Adrenal gland (tissue), 5 donors: ENCODE measurements around the gene RCOR1.

Source experiments
- POLR2A ChIP-seq, 2 donors: fragments of 450-650 bp; IDR thresholded peaks; one replicate each; pipeline ENCODE4 v1.6.1; 2017; ENCODE audit warnings: antibody characterized with exemption in 2 of 2, mild to moderate bottlenecking in 2 of 2, moderate library complexity in 1 of 2
- TF ChIP-seq, protein P1 (sequence below), 6 experiments: fragments of 450-650 bp in 4 of 6; fragments of 200-600 bp in 2 of 6; sonication (generic) in 1 of 6; IDR thresholded peaks; 1 replicate in 5 of 6; 2 replicates in 1 of 6; pipeline versions ENCODE4 v1.5.1 to v1.8.0; 2016 to 2021; ENCODE audit warnings: antibody characterized with exemption in 6 of 6, mild to moderate bottlenecking in 2 of 6, moderate library complexity in 1 of 6
- donor health status: DM: no; HTN: no; CAD: no.

DNA sequence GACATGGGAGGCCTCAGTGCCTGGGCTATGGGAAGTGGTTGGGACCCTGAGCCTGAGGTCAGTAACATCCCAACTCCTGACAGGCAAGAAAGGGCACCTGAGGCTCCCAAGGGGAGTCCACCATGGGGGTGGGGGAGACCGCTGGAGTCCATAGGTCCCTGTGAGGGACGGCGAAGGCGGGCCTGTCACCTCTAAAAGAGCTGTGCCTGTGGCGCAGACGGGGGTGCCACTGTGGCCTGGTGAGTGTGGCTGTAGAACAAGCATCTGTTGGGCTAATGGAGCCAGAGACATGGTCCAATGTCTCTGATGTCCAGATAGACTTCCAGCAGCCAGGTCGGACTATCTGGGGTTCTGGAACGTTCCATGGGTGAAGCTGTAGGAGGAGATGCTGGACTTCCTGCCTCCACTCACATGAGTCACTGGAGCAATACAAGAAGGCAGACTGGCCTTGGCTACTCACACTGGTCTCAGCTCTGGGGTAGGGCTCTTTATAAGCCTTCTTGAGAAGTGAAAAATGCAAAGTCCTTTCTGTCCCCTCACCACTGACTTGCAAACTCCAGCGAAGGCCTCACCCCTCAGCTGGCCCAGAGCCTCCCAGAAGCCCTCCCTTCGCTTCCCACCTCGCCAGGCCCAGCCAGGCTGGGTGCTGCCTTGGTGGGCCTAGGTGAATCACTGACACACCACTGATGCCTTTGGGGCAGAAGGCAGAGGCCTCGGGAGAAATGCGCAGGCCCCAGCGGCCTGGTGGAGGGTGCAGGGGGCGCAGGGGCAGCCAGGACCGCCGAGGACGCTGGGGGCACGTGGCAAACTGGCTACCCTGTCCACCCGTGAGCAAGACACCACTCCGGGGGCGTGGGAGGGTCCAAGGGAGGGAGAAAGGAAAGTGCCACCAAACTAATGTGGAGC, 183.7 kb downstream of the RCOR1 start:
- TF ChIP-seq, protein P1, sequence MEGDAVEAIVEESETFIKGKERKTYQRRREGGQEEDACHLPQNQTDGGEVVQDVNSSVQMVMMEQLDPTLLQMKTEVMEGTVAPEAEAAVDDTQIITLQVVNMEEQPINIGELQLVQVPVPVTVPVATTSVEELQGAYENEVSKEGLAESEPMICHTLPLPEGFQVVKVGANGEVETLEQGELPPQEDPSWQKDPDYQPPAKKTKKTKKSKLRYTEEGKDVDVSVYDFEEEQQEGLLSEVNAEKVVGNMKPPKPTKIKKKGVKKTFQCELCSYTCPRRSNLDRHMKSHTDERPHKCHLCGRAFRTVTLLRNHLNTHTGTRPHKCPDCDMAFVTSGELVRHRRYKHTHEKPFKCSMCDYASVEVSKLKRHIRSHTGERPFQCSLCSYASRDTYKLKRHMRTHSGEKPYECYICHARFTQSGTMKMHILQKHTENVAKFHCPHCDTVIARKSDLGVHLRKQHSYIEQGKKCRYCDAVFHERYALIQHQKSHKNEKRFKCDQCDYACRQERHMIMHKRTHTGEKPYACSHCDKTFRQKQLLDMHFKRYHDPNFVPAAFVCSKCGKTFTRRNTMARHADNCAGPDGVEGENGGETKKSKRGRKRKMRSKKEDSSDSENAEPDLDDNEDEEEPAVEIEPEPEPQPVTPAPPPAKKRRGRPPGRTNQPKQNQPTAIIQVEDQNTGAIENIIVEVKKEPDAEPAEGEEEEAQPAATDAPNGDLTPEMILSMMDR (IDR thresholded peaks at IDR 0.05) = no peak
- TF ChIP-seq POLR2A (IDR thresholded peaks at IDR 0.05) = no peak
